GM06990 (cell line): Measurements from ENCODE around the gene DQX1.

Experiments
- DNase-seq: peaks from one replicate; pipeline ENCODE4 v3.0.0-alpha.2; 2011; ENCODE audit not compliant: insufficient read length; ENCODE audit errors: extremely low read depth
- H3K27me3 ChIP-seq: replicated peaks from 2 replicates; pipeline ENCODE4 v1.6.0; 2011; ENCODE audit warnings: low read length; ENCODE audit not compliant: control insufficient read depth, insufficient read depth
- H3K36me3 ChIP-seq: 2 replicates; pipeline ENCODE4 v1.5.1; 2011; ENCODE audit warnings: low read length; ENCODE audit not compliant: control insufficient read depth, insufficient read depth
- H3K4me3 ChIP-seq: replicated peaks from 2 replicates; pipeline ENCODE4 v1.5.1; 2011; ENCODE audit warnings: low read depth, mild to moderate bottlenecking, control low read depth, low read length
- TF ChIP-seq, protein P1 (sequence below): IDR thresholded peaks from 2 replicates; pipeline ENCODE4 v1.5.1; 2011; ENCODE audit warnings: low read length, control low read depth, mild to moderate bottlenecking, inconsistent platforms; ENCODE audit not compliant: insufficient read depth, poor library complexity, severe bottlenecking

Gene DQX1

DNA sequence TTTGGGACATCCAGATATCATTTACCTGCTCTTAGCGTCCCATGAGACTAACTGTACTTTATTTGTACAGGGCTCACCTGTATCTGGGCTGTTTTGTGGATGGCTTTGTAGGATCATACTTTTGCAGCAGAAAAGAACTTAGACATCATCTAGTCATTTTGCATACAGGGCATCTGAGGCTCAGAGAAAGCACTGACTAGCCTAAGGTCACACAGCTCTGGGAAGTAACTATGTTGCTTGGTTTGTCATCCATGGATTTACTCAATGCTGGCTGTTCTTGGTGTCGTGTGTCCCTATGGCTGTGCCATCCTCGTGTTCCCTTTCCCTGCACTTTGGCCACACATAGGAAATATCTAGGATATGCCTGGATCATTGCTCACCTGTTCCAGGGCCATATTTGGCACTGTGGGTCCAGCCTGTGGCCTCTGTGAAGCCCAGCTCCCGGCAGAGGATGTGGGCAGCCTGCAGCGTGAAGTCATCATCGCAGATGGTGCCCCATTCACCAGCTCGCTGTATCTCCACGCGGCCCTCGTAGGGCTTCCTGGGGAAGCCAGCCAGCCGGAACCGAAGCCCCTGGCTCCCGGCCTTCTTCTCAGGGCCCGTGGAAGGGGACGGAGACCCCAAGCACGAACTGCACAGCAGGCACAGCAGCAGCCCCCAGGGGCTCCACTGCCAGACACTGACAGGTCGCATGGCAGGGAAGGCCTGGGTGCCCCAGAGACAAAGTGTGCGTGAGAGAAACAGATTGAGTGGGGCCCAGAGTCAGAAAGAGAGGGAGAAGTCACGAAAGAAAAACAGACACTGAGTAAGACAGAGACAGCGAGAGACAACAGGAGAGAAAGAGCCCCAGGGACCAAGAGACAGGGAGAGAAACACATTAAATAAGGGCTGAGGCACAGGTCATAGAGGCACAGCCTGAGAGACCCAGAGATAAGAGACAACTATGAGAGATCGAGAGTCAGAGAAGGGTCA is 26.2 kb upstream of the DQX1 start:
- H3K36me3 ChIP-seq, result peaks cover 9% of the 10 kb centered on the region
- H3K4me3 ChIP-seq, result peak overlapping the region; percentile 83
- H3K27me3 ChIP-seq, result no peaks in the 10 kb centered on the region
- DNase-seq, result peak; percentile 70
- TF ChIP-seq, protein P1, sequence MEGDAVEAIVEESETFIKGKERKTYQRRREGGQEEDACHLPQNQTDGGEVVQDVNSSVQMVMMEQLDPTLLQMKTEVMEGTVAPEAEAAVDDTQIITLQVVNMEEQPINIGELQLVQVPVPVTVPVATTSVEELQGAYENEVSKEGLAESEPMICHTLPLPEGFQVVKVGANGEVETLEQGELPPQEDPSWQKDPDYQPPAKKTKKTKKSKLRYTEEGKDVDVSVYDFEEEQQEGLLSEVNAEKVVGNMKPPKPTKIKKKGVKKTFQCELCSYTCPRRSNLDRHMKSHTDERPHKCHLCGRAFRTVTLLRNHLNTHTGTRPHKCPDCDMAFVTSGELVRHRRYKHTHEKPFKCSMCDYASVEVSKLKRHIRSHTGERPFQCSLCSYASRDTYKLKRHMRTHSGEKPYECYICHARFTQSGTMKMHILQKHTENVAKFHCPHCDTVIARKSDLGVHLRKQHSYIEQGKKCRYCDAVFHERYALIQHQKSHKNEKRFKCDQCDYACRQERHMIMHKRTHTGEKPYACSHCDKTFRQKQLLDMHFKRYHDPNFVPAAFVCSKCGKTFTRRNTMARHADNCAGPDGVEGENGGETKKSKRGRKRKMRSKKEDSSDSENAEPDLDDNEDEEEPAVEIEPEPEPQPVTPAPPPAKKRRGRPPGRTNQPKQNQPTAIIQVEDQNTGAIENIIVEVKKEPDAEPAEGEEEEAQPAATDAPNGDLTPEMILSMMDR, result no peak

DNA sequence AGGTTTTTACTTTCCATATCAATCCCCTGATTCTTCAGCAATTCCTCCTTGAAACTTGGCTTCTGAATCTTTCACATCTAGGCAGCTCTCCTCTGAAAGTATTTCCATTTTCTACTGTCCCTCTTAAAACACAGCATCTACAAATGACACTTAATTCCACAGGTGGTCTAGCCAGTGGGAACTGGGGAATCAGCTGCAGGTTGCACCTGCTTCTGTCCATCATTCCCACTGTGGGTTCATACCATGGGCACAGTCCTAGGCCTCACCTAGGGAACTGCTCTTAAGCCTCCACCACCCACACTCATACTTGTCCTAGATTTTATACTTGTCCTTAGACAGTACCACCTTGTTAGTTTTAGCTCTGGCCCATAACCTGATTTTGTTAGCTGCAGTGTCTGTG is 25.5 kb upstream of the DQX1 start:
- TF ChIP-seq, protein P1, result no peak
- no peak for DNase-seq
- peaks cover 2% of the 10 kb centered on the region for H3K36me3 ChIP-seq
- H3K27me3 ChIP-seq, result no peaks in the 10 kb centered on the region
- H3K4me3 ChIP-seq, result peak overlapping the region; percentile 83

DNA sequence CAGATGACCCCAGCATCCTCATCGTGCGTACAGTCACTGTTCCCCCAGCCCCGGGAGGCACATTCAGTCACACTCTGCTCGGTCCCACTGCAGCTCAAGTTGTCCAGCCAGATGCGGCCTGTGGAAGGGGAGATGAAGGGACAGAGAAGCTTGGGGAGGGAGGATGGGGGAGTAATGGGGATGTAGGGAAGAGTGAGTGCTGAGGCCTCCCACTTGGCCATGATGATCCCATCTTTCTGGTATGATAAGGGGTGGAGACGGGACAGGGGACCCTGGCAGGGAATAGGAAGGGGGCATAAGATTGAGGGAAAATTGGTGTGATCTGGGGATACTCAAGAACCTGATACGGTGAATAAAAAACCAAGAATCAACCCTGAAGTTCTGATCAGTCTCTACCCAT is 24.2 kb upstream of the DQX1 start:
- Histone ChIP-seq H3K36me3 (no peaks in the 10 kb centered on the region; the same call in none of the 2 replicates), H3K27me3 (no peaks in the 10 kb centered on the region), H3K4me3 (peak overlapping the region; percentile 83)
- TF ChIP-seq, protein P1, result no peak
- no peak for DNase-seq

DNA sequence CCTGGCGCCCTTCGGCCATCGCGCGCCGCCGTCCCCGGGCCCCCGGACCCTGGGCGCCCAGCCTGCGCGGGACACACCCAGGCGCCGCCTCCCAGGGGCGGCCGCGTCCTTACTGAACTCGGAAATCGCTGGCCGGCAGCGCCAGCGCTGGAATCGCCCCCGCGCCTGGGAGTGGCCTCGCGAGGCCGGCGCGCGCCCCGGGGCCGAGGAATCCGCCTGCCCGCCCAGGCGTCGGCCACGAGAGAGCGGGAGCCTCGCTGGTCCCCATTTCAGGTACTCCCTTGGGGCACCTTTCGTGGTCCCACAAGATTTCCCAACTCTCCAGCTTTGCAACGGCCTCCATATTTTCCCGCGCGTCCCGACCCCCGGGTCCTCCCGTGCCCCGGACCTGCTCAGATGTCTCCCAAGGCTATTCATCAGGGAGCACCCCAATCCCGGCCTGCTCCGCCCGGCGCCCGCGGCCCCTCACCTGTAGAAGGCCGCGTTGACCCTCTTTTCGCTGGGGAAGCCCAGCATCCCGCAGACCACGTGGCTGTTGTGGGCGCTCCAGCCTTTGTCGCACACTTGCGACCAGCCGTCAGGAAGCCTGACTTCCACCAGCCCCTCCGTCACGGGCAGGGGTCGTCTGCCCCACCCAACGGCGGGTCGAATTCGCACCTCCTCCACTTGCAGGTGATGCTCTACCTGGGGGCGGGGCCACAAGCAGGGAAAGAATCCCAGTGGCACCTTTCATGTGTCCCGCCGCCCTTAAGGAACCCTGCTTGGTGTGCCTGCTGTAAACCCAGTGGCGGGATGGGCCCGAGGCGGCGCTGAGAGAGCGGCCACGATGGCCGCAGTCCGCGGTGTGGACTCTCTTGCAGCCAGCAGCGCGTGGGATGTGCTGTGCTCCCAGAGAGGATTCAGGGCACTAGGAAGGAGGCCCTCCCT is 23.1 kb upstream of the DQX1 start:
- Histone ChIP-seq H3K4me3 (peak overlapping the region; percentile 83), H3K27me3 (no peaks in the 10 kb centered on the region), H3K36me3 (no peaks in the 10 kb centered on the region; the same call in none of the 2 replicates)
- peak; percentile 65 for DNase-seq
- TF ChIP-seq, protein P1, result no peak

DNA sequence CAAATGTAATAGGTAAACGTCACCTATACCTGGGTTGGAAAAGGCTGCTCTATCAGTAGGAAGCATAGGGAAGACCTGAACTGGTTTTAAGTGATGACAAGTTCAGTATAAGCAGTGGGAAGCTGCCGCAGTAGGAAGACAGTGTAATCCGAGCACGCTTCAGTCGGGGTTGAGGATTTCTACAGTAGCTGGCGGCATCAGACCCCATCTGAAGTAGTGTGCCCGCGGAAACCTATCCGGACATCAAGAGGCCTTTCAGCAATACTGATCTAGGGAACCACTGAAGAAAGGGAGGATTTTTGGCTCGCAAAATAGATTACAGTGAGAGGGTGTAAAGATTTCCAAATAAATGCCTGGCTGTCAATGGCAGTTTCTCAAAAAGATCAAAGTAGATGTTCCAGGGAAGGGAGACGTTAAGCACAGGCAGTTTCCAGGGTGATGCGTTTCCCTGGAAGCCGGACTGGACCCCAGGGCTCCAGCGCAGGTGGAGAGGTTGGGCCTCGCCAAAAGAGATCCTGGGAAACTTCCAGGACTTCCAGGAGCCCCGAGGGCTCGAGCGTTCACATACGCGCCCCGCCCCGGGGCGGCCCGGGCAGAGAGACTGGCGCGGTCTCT is 22.4 kb upstream of the DQX1 start:
- H3K27me3 ChIP-seq, result no peaks in the 10 kb centered on the region
- peak overlapping the region; percentile 83 for H3K4me3 ChIP-seq
- DNase-seq, result no peak
- TF ChIP-seq, protein P1, result no peak
- no peaks in the 10 kb centered on the region; the same call in none of the 2 replicates for H3K36me3 ChIP-seq
